ENCODE results near the gene TOPAZ1. TPM values are rescaled to one million over a fixed set of nuclear protein-coding genes. Genes with fewer than 3 reads are reported as not detected.

The TOPAZ1 gene
- total and polyA plus RNA-seq, 7 donors, result not detected

GRCh38 chr3:44375450-44375849, 133.8 kb downstream of the TOPAZ1 start:
- peaks cover 0 to 21% (median 2%) of the 10 kb centered on the region in 4 donors for H3K36me3 ChIP-seq
- intact Hi-C loops (cut with DNase I), result no loop called here
- 64 to 70% methylated on average over 1 of the region's 1 CpG for WGBS, 2 donors

More at GRCh38 chr3:44375450-44375849, 133.8 kb downstream of the TOPAZ1 start:
- no peaks in the 10 kb centered on the region for H3K27me3 ChIP-seq
- H3K4me1 ChIP-seq, result no peaks in the 10 kb centered on the region
- H3K27ac ChIP-seq, result no peak overlapping the region
- no peaks in the 10 kb centered on the region for H3K9me3 ChIP-seq
- TF ChIP-seq POLR2AphosphoS5 (IDR thresholded peaks at IDR 0.05) (no peak), POLR2A (IDR thresholded peaks at IDR 0.05) (no peak), EP300 (IDR thresholded peaks at IDR 0.05) (no peak), CTCF (IDR thresholded peaks at IDR 0.05) (no peak)
- no peak for DNase-seq
- no peak overlapping the region for H3K4me3 ChIP-seq

Other genes with a start within 250 kb of the TOPAZ1 start
- 10 to 100 TPM; 30.3 to 39.3 (median 33.8) TPM for gene TCAIM, start 96.9 kb downstream of the TOPAZ1 start, total RNA-seq
- 10 to 100 TPM; 12.6 to 14.4 (median 14.1) TPM for gene TCAIM, start 96.9 kb downstream of the TOPAZ1 start, polyA plus RNA-seq
- 10 to 100 TPM in 2 of 4 donors, 1 to 10 TPM in 2; 7.1 to 13.3 (median 10.6) TPM for gene ZNF445, start 235.8 kb downstream of the TOPAZ1 start, total RNA-seq
- 1 to 10 TPM; 1.2 to 6.5 (median 1.2) TPM for gene ZNF445, start 235.8 kb downstream of the TOPAZ1 start, polyA plus RNA-seq